Right ventricle myocardium inferior (tissue), 1 donor: ENCODE results near the gene MAPRE2. TPM values are rescaled to one million over a fixed set of nuclear protein-coding genes. Genes with fewer than 3 reads are reported as not detected.
"Not testable (repeated sequence)": the region's sequence is repeated elsewhere in the genome, so short reads cannot be mapped to it uniquely, and the experiment has no call there.

Experiments
- ATAC-seq: fragments of 200-7000 bp; cut with Tn5 transposase; one replicate; pipeline ENCODE4 v1.9.1; 2020; ENCODE audit warnings: mild to moderate bottlenecking, moderate library complexity
- DNase-seq: peaks from one replicate; pipeline ENCODE4 v3.0.0; 2021; ENCODE audit errors: missing footprints
- intact Hi-C: fragments of 100-400 bp; cut with DNase I; formaldehyde crosslinking; loops from one replicate; pipeline ENCODE4 v1.11.0; 2022
- total RNA-seq: library from RNA; stranded (reverse); fragmentation: NEBNext Ultra II Directional; extraction: Animal tissue kit (Norgen Biotek cat#: 25700); gene quantifications from one replicate; pipeline ENCODE4 v1.2.1, GENCODE V29; 2021
- donor health status: DM: no; HTN: yes; CAD: no; lungs with severe emphysema.

MAPRE2 gene
- total RNA-seq, 1 donor from 2014 or later = 112 TPM

GRCh38 chr18:35157181-35157580 lies 116.0 kb downstream of the MAPRE2 start:
- intact Hi-C loops = no loop called here
- DNase-seq (no peak), ATAC-seq (no peak)

GRCh38 chr18:35158728-35159450 lies 117.7 kb downstream of the MAPRE2 start:
- intact Hi-C loops = no loop called here
- no peak for DNase-seq
- ATAC-seq = no peak

GRCh38 chr18:35159782-35160181 lies 118.6 kb downstream of the MAPRE2 start:
- ATAC-seq = no peak
- DNase-seq = no peak
- intact Hi-C loops = no loop called here

GRCh38 chr18:35161485-35161884 lies 120.3 kb downstream of the MAPRE2 start:
- no peak for ATAC-seq
- intact Hi-C loops = no loop called here

GRCh38 chr18:35161934-35162333 lies 120.7 kb downstream of the MAPRE2 start:
- ATAC-seq (no peak), DNase-seq (no peak)
- intact Hi-C loops = no loop called here

More at GRCh38 chr18:35161485-35161884, 120.3 kb downstream of the MAPRE2 start:
- DNase-seq = no peak

- DNase-seq (no peak), ATAC-seq (no peak)
- intact Hi-C loops = no loop called here
These were observed 121.9 kb downstream of the MAPRE2 start for GRCh38 chr18:35163014-35163539.

- peak; percentile 60 for ATAC-seq
- intact Hi-C loops = no loop called here
- DNase-seq = no peak
These were observed 122.5 kb downstream of the MAPRE2 start for GRCh38 chr18:35163721-35164120.

GRCh38 chr18:35164133-35164532 lies 122.9 kb downstream of the MAPRE2 start:
- intact Hi-C loops = no loop called here
- no peak for DNase-seq
- peak; percentile 89 for ATAC-seq

GRCh38 chr18:35167332-35167731 lies 126.1 kb downstream of the MAPRE2 start:
- intact Hi-C loops = no loop called here
- no peak for DNase-seq
- no peak for ATAC-seq

GRCh38 chr18:35167857-35168256 lies 126.6 kb downstream of the MAPRE2 start:
- ATAC-seq (no peak), DNase-seq (no peak)
- intact Hi-C loops = no loop called here

GRCh38 chr18:35170323-35170722 lies 129.1 kb downstream of the MAPRE2 start:
- DNase-seq, ATAC-seq, intact Hi-C loops: not testable (repeated sequence)

GRCh38 chr18:35171315-35171987 lies 130.2 kb downstream of the MAPRE2 start:
- intact Hi-C loops = no loop called here
- no peak for ATAC-seq
- no peak for DNase-seq

- no peak for ATAC-seq
- no peak for DNase-seq
- intact Hi-C loops = no loop called here
These were observed 130.8 kb downstream of the MAPRE2 start for GRCh38 chr18:35172009-35172408.

GRCh38 chr18:35172451-35173035 lies 131.3 kb downstream of the MAPRE2 start:
- ATAC-seq (no peak), DNase-seq (no peak)
- intact Hi-C loops = no loop called here

GRCh38 chr18:35174093-35174731 lies 133.0 kb downstream of the MAPRE2 start:
- ATAC-seq = peak; percentile 26
- DNase-seq = no peak
- intact Hi-C loops = no loop called here

- DNase-seq (no peak), ATAC-seq (no peak)
- intact Hi-C loops = no loop called here
These were observed 133.5 kb downstream of the MAPRE2 start for GRCh38 chr18:35174745-35175144.

- DNase-seq (no peak), ATAC-seq (no peak)
- intact Hi-C loops = no loop called here
These were observed 135.7 kb downstream of the MAPRE2 start for GRCh38 chr18:35176925-35177324.

- DNase-seq (no peak), ATAC-seq (no peak)
- intact Hi-C loops = no loop called here
These were observed 137.0 kb downstream of the MAPRE2 start for GRCh38 chr18:35178260-35178659.

- ATAC-seq = no peak
These were observed 138.7 kb downstream of the MAPRE2 start for GRCh38 chr18:35179906-35180305.

More at GRCh38 chr18:35179906-35180305, 138.7 kb downstream of the MAPRE2 start:
- intact Hi-C loops = no loop called here
- no peak for DNase-seq
